Omental fat pad (tissue), 4 donors: ENCODE measurements around the gene MROH9. TPM values are rescaled to one million over a fixed set of nuclear protein-coding genes. Genes with fewer than 3 reads are reported as not detected.

Source experiments
- ATAC-seq: fragments of 150-250 bp; one replicate; pipeline ENCODE4 v1.9.1; 2016; ENCODE audit warnings: mild to moderate bottlenecking, moderate library complexity; ENCODE audit not compliant: low FRiP score
- DNase-seq: peaks from one replicate; pipeline ENCODE4 v3.0.0-alpha.2; 2019; ENCODE audit warnings: low spot score
- CTCF ChIP-seq, 3 donors: fragments of 450-650 bp; IDR thresholded peaks; one replicate each; pipeline ENCODE4 v1.5.1; 2016 to 2017; ENCODE audit warnings: antibody characterized with exemption in 3 of 3, mild to moderate bottlenecking in 3 of 3, moderate library complexity in 2 of 3
- total RNA-seq, 4 donors: library from RNA; depleted of rRNA; stranded (reverse); fragments of >200 nt; gene quantifications; one replicate each; pipeline ENCODE4 v1.1.0, GENCODE V29; 2016

Gene MROH9
- total RNA-seq, 4 donors from 2014 or later, result 0.24 TPM; not detected in 3

GRCh38 chr1:170964506-170964905 lies 29.2 kb downstream of the MROH9 start:
- TF ChIP-seq CTCF (IDR thresholded peaks at IDR 0.05), result no peak
- DNase-seq (no peak), ATAC-seq (no peak)

GRCh38 chr1:170967042-170967910 lies 31.9 kb downstream of the MROH9 start:
- TF ChIP-seq CTCF (IDR thresholded peaks at IDR 0.05), result no peak
- ATAC-seq (no peak), DNase-seq (no peak)

GRCh38 chr1:170970256-170970655 lies 34.9 kb downstream of the MROH9 start:
- TF ChIP-seq CTCF (IDR thresholded peaks at IDR 0.05), result no peak
- no peak for ATAC-seq
- no peak for DNase-seq

- no peak for TF ChIP-seq CTCF (IDR thresholded peaks at IDR 0.05)
- DNase-seq (no peak), ATAC-seq (no peak)
Measured at GRCh38 chr1:170978371-170978910, 43.1 kb downstream of the MROH9 start.

GRCh38 chr1:170985406-170985805 lies 50.1 kb downstream of the MROH9 start:
- no peak for TF ChIP-seq CTCF (IDR thresholded peaks at IDR 0.05)
- no peak for DNase-seq
- no peak for ATAC-seq

GRCh38 chr1:170986901-170987300 lies 51.6 kb downstream of the MROH9 start:
- ATAC-seq, result no peak
- no peak for TF ChIP-seq CTCF (IDR thresholded peaks at IDR 0.05)
- no peak for DNase-seq

- TF ChIP-seq CTCF (IDR thresholded peaks at IDR 0.05), result no peak
- no peak for DNase-seq
- ATAC-seq, result no peak
Measured at GRCh38 chr1:170987424-170987823, 52.1 kb downstream of the MROH9 start.
